GM19238 (cell line): ENCODE results near the gene SLC38A10.

Source experiments
- DNase-seq: peaks from one replicate; pipeline ENCODE4 v3.0.0; 2011; ENCODE audit warnings: low spot score; ENCODE audit not compliant: insufficient read length

SLC38A10 gene

GRCh38 chr17:81254955-81255717 lies 40.0 kb downstream of the SLC38A10 start:
- DNase-seq = no peak

DNA sequence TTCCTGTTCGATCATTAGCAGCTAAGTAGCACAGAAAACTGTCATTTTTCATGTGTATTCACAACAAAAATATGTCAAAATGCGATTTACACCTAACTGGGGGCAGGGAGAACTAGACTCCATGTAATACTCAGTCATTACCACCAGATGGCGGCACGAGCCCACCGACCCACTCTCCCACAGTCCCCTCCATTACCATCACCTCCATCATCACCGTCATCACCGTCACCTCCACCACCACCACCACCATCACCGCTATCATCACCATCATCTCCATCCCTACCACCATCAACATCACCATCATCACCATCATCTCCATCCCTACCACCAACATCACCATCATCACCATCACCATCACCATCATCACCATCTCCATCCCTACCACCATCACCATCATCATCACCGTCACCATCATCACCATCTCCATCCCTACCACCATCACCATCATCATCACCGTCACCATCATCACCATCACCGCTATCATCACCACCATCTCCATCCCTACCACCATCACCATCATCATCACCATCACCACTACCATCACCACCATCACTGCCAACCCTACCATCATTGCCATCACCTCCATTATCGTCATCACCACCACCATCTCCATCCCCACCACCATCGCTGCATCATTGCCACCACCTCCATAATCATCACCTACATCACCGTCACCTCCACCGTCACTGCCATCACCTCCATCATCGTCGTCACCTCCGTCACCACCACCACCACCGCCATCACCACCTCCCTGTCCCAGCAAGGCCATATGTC lies 41.6 kb downstream of the SLC38A10 start:
- DNase-seq = peak; percentile 65

DNA sequence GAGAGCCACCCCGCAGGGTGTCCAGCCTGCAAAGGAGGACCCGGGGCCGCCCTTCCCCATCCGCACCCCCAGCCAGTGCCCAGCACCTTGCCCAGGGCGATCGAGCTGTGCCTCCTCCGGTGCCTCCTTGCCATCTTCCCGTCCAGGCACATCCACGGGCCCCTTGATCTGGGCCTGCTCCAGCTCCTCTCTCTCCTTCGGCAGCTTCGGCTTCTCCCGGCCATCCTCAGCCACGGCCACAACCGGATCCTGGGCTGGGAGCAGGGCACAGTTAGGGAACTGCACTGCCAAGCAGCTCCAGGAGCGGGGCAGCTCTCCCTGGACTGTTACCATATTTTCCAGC lies 42.1 kb downstream of the SLC38A10 start:
- DNase-seq = no peak

DNA sequence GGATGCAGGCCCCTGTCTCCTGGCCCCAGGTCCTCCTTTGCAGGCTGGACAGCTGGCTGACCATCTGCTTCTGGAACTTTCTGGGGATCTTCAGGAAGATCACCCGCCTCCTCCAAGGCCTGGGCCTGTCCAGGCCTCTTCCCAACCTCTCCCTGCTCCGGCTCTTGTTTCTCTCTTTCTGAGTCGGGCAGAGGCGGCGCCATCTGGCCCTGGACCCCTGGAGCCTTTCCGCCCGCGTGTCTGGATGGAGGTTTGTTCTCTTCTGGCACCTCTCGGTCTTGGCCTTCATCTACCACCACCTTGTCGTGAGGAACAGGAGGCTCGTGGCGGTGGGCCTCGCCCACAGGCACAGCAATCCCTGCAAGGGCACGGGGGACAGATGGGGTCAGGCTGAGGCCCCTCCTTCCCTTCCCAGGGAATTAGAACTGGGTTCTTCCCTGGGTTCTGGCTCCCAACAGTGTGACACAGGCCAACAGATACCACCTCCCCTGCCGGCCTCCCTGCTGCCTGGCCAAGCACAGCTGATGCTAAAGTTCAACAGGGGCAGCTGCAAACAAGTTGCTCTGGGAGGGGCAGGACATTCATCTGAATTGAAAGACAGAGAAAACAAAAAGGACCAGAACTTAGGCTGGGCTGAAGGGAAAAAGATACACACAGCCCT lies 42.7 kb downstream of the SLC38A10 start:
- no peak for DNase-seq

- no peak for DNase-seq
Measured at GRCh38 chr17:81251709-81252301, 43.3 kb downstream of the SLC38A10 start.

DNA sequence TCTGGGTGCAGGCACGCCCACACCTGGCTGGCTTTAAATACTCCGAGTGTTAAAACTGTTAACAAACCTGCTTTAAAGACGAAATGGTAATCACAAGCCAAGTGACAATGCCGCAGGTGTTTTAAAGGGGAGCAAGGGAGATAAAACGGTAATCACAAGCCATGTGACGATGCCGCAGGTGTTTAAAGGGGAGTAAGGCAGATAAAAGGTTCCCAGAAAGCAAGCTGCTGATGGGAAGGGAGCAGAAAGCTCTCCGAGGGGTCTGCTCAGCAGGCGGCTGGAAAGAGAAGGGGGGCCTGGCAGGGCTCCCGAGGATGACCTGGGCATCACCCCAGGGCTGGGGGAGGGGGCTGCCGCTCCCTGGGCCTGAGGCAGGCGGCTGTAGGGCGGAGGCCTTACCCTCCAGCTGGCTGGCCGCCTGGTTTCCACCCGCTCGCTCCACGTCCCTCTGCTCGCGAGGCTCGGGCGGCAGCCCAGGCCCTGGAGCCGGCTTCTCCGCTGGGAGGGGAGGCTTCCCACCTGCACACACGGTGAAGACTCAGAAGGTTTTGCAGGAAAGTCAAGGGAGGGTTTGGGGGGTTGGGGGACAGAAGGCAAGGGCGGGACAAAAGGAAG lies 43.9 kb downstream of the SLC38A10 start:
- DNase-seq = no peak

DNA sequence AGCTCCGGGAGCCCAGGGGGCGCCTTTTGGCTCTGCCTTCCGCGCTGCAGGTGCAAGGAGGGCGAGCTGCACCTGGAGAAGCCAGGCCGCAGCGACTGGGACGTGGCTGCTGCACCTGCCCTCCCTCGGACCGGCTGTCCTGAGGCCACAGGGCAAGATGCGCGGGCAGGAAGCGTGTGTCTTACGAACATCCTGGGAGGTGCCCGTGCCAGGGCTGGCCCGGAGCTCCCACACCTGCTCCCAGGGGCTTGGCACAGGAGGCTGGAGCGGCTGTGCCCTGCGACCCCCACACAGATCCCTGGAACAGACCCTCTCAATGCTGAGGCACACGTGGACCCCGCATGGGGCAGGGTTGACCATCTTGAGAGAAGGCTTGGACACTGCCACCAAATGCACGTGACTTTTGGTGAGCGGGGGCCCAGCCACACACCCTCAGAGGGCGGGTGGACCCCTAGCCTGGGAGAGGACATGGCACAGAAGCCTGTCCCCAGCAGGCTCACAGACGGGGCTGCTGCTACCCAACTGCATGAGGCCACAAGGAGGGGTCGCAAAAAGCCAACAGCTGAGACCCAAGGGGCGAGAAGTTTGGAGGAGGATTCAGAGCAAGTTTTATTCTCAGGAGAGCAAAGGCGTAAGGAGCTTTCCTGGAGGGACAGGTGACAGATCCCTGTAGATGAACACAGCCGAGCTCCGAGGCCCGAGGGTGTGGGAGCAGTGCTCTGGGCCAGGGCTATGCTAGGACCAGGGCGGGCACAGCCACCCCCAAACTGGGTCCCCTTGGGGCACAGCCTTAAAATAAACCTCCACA lies 44.6 kb downstream of the SLC38A10 start:
- DNase-seq = no peak

DNA sequence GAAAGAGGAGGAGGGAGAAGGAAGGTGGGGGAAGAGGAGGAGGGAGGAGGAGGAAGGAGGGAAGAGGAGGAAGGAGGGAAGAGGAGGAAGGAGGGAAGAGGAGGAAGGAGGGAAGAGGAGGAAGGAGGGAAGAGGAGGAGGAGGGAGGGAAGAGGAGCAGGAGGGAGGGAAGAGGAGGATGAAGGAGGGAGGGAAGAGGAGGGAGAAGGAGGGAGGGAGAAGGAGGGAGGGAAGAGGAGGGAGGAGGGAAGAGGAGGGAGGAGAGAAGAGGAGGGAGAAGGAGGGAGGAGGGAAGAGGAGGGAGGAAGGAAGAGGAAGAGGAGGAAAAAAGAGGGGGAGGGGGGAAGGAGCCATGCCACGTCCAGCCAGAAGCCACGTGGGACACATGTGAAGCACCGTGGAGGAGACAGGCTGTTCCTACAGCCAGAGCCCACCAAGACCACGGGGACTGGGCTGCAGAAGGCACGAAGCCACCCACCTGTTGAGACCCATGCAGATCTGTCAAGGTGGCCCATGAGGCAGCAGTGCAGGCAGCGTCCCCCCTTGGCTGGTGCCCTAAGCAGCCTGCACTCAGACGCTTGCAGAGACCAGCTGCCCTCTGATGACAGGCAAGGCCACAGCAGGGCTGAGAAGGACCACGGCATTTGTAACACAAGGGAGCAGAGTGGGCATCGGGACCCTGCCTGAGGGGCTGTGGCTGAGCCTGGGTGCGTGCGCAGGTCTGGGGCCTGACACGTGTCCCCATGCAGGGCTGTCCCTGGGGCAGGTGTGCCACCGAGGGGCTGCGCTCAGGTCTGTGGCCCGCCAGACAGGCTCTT lies 45.7 kb downstream of the SLC38A10 start:
- DNase-seq = no peak

DNA sequence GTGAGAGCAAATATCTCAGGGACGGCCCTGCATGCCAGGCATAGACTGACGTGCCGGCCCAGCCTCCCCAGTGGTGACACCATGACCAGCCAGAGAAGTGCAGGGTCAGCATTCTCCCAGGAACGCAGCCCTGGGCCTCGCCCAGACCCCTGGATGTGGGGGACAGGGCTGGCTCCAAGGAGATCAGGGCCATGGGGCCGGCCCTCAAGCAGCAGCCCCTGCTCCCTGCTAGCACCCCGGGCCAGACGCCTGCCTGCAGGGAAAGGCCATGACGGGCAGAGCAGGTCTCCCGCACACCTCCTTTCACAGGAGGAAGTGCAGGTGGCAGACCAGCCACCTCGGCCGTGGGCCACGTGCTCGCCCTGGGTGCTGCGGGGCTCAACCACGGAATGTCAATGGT lies 46.5 kb downstream of the SLC38A10 start:
- DNase-seq = no peak

- no peak for DNase-seq
Measured at GRCh38 chr17:81247339-81247990, 47.6 kb downstream of the SLC38A10 start.

DNA sequence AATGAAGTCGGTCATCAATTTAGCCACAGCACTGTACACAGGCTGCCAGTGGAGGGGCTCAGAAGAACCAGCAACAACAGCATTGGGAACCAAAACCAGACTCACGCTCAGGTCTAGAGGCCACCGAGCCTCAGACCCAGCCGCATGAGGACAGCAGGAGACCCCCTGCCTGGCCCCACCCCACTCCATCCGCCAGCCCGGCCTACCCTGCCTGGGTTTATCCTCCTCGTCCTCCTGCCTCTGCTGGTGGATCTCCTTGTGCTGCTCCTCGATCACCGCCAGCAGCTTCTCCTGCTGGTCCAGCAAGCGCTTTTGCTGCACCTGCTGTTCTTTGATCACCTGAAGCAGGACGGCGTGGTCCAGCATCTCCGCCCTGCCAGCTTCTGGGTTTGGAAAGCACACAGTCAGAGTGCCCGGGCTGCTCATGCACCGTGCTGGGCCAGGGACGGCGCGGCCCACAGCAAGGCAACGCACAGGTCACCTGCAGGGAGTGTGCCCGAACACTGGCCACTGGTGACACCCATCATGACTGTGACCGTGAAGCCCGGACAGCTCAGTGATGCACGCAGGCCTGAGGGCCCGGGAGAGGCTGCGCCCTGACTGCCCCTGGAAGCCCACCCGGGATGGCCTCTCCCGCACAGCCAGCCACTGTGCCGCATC lies 48.3 kb downstream of the SLC38A10 start:
- DNase-seq = no peak

DNA sequence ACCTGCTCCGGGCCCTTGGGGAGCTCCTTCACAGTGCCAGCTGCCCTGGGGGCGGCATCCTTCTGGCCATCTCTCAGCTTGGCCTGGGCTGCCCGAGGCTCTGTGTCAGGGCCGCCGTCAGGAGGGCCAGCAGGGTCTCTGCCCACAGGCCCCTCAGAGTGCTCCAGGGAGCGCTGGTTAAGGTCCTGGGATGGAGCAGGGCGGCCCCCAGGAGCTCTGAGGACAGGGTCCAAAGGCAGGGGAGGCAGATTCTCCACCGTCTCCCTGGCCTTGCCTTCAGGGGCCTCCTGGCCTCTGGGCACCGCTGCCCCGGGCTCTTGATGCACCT lies 48.8 kb downstream of the SLC38A10 start:
- DNase-seq = no peak

GRCh38 chr17:81245665-81246342 lies 49.3 kb downstream of the SLC38A10 start:
- no peak for DNase-seq

DNA sequence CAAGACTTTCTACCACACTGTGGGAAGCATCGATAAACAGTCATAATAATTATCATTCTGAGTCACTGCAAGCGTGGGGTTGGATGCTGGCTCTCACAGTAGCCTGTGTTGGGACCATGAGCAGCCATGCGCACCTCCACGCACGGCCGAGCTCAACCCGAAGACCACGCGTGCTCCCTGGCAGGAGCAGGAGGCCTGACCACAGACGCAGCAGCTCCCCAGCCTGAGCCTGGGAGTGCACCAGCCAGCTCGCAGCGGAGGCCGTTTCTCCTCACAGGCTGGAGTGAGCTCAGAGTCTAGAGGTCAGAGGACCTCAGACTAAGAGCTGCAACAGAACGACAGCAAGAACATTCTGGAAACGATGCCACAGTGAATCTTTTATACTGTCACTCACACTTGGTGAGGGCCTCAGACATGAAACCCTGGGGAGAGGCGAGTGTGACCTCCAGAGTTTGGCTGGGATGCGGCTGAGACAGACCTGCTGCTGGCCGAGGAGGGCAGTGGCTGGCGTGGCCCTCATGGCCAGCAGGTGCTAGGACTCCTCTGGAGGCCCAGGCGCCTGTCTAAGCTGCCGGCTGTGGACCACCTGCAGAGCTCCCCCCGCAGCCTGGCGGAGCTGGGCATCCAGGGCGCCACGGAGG lies 50.0 kb downstream of the SLC38A10 start:
- peak; percentile 35 for DNase-seq

- no peak for DNase-seq
Measured at GRCh38 chr17:81244358-81245023, 50.6 kb downstream of the SLC38A10 start.

DNA sequence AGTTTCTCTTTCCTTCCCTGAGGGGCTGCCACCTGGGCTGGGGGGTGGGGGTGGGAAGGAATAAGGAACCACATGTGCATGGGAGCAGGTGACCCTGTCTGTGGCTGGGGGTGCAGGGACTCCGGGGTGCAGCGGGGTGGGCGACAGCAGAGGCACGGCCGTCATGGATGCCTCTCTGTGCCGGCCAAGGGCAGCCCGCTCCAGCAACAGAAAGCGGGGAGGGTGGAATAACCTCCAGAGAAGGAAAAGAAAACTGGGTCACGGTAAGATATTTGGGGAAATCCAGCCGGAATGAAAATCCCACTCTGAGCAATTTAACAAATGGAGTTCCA lies 51.8 kb downstream of the SLC38A10 start:
- DNase-seq = no peak
